WTC11 (cell line): Measurements from ENCODE around the gene CCDC117. TPM values are rescaled to one million over a fixed set of nuclear protein-coding genes. Genes with fewer than 3 reads are reported as not detected.

ENCODE experiments used
- ATAC-seq: fragments of 200-7000 bp; cut with Tn5 transposase; 2 replicates; pipeline ENCODE4 v1.10.0; 2021; ENCODE audit warnings: mild to moderate bottlenecking, moderate library complexity
- CTCF ChIA-PET: fragments of 300-600 bp; sonication (Branson Sonifier 250); formaldehyde crosslinking; loops from one replicate; lab custom pipeline; 2021; ENCODE audit warnings: antibody characterized with exemption; lab: Charles Lee
- POLR2A ChIA-PET: fragments of 350-600 bp; sonication (Branson Sonifier 250); formaldehyde crosslinking; loops from one replicate; lab custom pipeline; 2021; ENCODE audit warnings: antibody characterized with exemption; lab: Charles Lee
- DNase-seq: peaks from one replicate; pipeline ENCODE4 v3.0.0; 2021; ENCODE audit warnings: low spot score
- H3K27ac Mint-ChIP-seq: 2 replicates; pipeline ENCODE4 v1.8.0; 2021; ENCODE audit warnings: mixed read lengths
- H3K27me3 Mint-ChIP-seq: 2 replicates; pipeline ENCODE4 v1.8.0; 2021; ENCODE audit warnings: low read depth, mild to moderate bottlenecking, moderate library complexity, mixed read lengths
- H3K36me3 Mint-ChIP-seq: 2 replicates; pipeline ENCODE4 v1.8.0; 2021; ENCODE audit warnings: mixed read lengths
- H3K4me1 Mint-ChIP-seq: 2 replicates; pipeline ENCODE4 v1.8.0; 2022; ENCODE audit warnings: mixed read lengths
- H3K4me3 Mint-ChIP-seq: 2 replicates; pipeline ENCODE4 v1.8.0; 2021; ENCODE audit warnings: mild to moderate bottlenecking, moderate library complexity, mixed read lengths
- H3K9me3 Mint-ChIP-seq: 2 replicates; pipeline ENCODE4 v1.8.0; 2021; ENCODE audit warnings: mixed read lengths
- ATF1 ChIP-seq: sonication (generic); formaldehyde crosslinking; IDR thresholded peaks from 2 replicates; pipeline ENCODE4 v1.8.1; 2023; ENCODE audit warnings: mild to moderate bottlenecking, moderate library complexity, missing genetic modification reagents
- CREB1 ChIP-seq: sonication (generic); formaldehyde crosslinking; IDR thresholded peaks from 2 replicates; pipeline ENCODE4 v1.8.0; 2023; ENCODE audit warnings: mild to moderate bottlenecking, missing genetic modification reagents
- GTF2I ChIP-seq: fragments of 250-450 bp; sonication (Bioruptor Pico); conservative IDR thresholded peaks from 2 replicates; pipeline ENCODE4 v1.4.0; 2021; ENCODE audit warnings: mild to moderate bottlenecking
- JUN ChIP-seq: sonication (generic); formaldehyde crosslinking; IDR thresholded peaks from 2 replicates; pipeline ENCODE4 v1.8.0; 2023; ENCODE audit warnings: mild to moderate bottlenecking, missing genetic modification reagents
- NFATC4 ChIP-seq: fragments of 250-450 bp; sonication (Bioruptor Pico); IDR thresholded peaks from 2 replicates; pipeline ENCODE4 v1.9.0; 2021; ENCODE audit warnings: mild to moderate bottlenecking
- NR2C2 ChIP-seq: sonication (generic); formaldehyde crosslinking; IDR thresholded peaks from 2 replicates; pipeline ENCODE4 v1.8.0; 2022; ENCODE audit warnings: mild to moderate bottlenecking, missing genetic modification reagents
- OVOL2 ChIP-seq: fragments of 250-450 bp; sonication (Bioruptor Pico); IDR thresholded peaks from 2 replicates; pipeline ENCODE4 v1.9.0; 2021; ENCODE audit warnings: mild to moderate bottlenecking, borderline replicate concordance
- PRRX2 ChIP-seq: fragments of 250-450 bp; sonication (Bioruptor Pico); IDR thresholded peaks from 2 replicates; pipeline ENCODE4 v1.8.0; 2021; ENCODE audit warnings: mild to moderate bottlenecking
- RELA ChIP-seq: sonication (generic); formaldehyde crosslinking; IDR thresholded peaks from 2 replicates; pipeline ENCODE4 v1.8.1; 2022; ENCODE audit warnings: missing genetic modification reagents, mild to moderate bottlenecking, borderline replicate concordance
- TEAD4 ChIP-seq: sonication (generic); formaldehyde crosslinking; IDR thresholded peaks from 2 replicates; pipeline ENCODE4 v1.8.0; 2022; ENCODE audit warnings: mild to moderate bottlenecking, missing genetic modification reagents
- TP53 ChIP-seq: sonication (generic); formaldehyde crosslinking; IDR thresholded peaks from 2 replicates; pipeline ENCODE4 v1.8.1; 2023; ENCODE audit warnings: mild to moderate bottlenecking, missing genetic modification reagents
- ZNF121 ChIP-seq: sonication (generic); formaldehyde crosslinking; IDR thresholded peaks from 2 replicates; pipeline ENCODE4 v1.8.0; 2023; ENCODE audit warnings: missing genetic modification reagents
- ZNF671 ChIP-seq: fragments of 250-450 bp; sonication (Bioruptor Pico); IDR thresholded peaks from 2 replicates; pipeline ENCODE4 v1.8.0; 2021; ENCODE audit warnings: mild to moderate bottlenecking
- total RNA-seq: library from RNA; stranded (reverse); gene quantifications from 3 replicates; pipeline ENCODE4 v1.2.3, GENCODE V29; 2021
- TF ChIP-seq, protein P1 (sequence below): sonication (generic); formaldehyde crosslinking; conservative IDR thresholded peaks from 2 replicates; pipeline ENCODE4 v1.8.1; 2023; ENCODE audit warnings: mild to moderate bottlenecking, low read depth, missing genetic modification reagents, moderate library complexity
- TF ChIP-seq, protein P2 (sequence below): sonication (generic); formaldehyde crosslinking; IDR thresholded peaks from 2 replicates; pipeline ENCODE4 v1.8.0; 2022; ENCODE audit warnings: mild to moderate bottlenecking, missing genetic modification reagents
- TF ChIP-seq, protein P3 (sequence below): sonication (generic); formaldehyde crosslinking; IDR thresholded peaks from 2 replicates; pipeline ENCODE4 v1.8.1; 2023; ENCODE audit warnings: mild to moderate bottlenecking, missing genetic modification reagents, moderate library complexity
- TF ChIP-seq, protein P4 (sequence below): sonication (generic); formaldehyde crosslinking; IDR thresholded peaks from 2 replicates; pipeline ENCODE4 v1.8.0; 2022; ENCODE audit warnings: missing genetic modification reagents
- TF ChIP-seq, protein P5 (sequence below): sonication (generic); formaldehyde crosslinking; IDR thresholded peaks from 2 replicates; pipeline ENCODE4 v1.8.1; 2022; ENCODE audit warnings: mild to moderate bottlenecking, moderate library complexity, missing genetic modification reagents
- TF ChIP-seq, protein P6 (sequence below): fragments of 250-450 bp; sonication (Bioruptor Pico); IDR thresholded peaks from 2 replicates; pipeline ENCODE4 v1.8.0; 2021; ENCODE audit warnings: mild to moderate bottlenecking
- TF ChIP-seq, protein P7 (sequence below): fragments of 250-450 bp; sonication (Bioruptor Pico); IDR thresholded peaks from 2 replicates; pipeline ENCODE4 v1.9.0; 2021; ENCODE audit warnings: mild to moderate bottlenecking

CCDC117 gene
- total RNA-seq, 1 experiment from 2014 or later, result 39.0 TPM

DNA sequence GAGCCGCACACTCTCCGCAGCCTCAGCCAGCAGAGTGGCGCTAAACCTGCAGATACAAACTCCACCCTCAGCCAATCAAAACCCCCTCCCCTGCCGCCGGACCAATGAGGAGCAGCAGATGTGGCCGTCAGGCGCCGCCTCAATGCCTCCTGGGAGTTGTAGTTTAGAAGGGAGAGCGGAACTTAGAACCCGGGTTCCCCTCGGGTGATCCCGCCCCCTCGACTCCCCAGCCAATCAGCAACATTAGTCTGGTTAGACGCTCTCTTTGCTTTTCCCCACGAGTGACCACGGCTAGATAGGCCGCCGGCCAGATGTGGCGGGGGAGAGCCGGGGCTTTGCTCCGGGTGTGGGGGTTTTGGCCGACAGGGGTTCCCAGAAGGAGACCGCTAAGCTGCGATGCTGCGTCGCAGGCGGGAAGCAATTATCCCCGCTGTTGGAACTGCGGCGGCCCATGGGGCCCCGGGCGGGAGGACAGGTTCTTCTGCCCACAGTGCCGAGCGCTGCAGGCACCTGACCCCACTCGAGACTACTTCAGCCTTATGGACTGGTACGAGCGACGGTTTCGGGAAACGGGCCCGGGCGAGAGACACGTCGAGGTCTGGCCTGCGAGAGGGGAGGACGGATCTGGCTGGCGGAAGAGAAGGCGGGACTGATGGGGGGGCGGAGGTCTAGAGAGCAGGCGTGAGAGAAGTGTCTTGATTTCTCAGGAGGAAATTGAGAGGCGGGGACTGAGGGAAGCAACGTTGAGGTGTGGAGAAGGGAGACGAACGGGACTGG is 30.5 kb upstream of the CCDC117 start, which contains the start of the genes CHEK2 and HSCB (continued):
- TF ChIP-seq, protein P1, sequence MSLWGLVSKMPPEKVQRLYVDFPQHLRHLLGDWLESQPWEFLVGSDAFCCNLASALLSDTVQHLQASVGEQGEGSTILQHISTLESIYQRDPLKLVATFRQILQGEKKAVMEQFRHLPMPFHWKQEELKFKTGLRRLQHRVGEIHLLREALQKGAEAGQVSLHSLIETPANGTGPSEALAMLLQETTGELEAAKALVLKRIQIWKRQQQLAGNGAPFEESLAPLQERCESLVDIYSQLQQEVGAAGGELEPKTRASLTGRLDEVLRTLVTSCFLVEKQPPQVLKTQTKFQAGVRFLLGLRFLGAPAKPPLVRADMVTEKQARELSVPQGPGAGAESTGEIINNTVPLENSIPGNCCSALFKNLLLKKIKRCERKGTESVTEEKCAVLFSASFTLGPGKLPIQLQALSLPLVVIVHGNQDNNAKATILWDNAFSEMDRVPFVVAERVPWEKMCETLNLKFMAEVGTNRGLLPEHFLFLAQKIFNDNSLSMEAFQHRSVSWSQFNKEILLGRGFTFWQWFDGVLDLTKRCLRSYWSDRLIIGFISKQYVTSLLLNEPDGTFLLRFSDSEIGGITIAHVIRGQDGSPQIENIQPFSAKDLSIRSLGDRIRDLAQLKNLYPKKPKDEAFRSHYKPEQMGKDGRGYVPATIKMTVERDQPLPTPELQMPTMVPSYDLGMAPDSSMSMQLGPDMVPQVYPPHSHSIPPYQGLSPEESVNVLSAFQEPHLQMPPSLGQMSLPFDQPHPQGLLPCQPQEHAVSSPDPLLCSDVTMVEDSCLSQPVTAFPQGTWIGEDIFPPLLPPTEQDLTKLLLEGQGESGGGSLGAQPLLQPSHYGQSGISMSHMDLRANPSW (CRISPR knock-in tag), result no peak
- TF ChIP-seq GTF2I (CRISPR knock-in tag), result no peak
- no peak for TF ChIP-seq RELA (CRISPR knock-in tag)

DNA sequence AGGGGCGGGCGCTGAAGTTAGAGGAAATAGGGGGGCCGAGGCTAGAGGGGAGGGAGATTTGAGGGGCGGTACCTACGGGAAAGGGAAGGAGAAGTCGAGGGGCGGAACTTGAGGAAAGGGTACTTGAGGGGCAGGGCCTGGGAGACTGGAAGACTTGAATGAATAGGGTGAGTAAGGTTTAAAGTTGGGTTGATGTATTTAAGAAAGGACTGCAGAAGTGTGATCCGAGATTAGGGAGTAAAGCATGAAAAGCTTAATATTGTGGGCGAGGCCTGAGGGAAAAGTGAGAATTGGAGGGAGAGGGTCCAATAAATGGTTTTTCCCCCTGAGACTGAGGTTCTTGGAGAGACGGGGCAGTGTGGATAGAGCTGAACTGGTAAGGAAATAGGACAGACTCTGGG is 29.9 kb upstream of the CCDC117 start:
- ATAC-seq, result no peak
- CTCF ChIA-PET, result no interaction called here

DNA sequence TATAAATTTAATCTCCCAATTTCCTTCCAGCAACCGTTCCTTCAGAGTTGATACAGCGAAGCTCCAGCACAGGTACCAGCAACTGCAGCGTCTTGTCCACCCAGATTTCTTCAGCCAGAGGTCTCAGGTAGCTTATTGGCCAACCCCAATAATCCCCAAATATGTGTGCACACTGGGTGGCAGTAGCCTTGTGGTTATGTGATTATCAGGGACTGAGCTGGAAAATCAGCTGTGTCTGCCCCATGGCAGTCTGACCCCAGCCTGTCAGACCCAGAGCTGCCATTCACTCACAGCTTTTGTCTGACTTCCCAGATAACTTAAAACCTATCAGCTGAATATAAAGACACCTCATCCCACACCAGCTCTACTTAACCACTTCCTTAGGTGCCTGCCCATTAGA is 28.6 kb upstream of the CCDC117 start:
- ChIA-PET CTCF (interaction anchor here (1.1 kb wide), 1 partner anchor 17 kb away, joined by 3 read pairs; no protein-coding TSS in a partner anchor), POLR2A (no interaction called here)
- H3K27ac Mint-ChIP-seq, result no peak overlapping the region
- no peaks in the 10 kb centered on the region for H3K27me3 Mint-ChIP-seq
- DNase-seq, result no peak
- no peaks in the 10 kb centered on the region for H3K9me3 Mint-ChIP-seq
- H3K4me3 Mint-ChIP-seq, result peak overlapping the region; percentile 87
- no peak for ATAC-seq
- H3K4me1 Mint-ChIP-seq, result peaks cover 30% of the 10 kb centered on the region
- H3K36me3 Mint-ChIP-seq, result peaks cover 43% of the 10 kb centered on the region
- TF ChIP-seq, protein P2, sequence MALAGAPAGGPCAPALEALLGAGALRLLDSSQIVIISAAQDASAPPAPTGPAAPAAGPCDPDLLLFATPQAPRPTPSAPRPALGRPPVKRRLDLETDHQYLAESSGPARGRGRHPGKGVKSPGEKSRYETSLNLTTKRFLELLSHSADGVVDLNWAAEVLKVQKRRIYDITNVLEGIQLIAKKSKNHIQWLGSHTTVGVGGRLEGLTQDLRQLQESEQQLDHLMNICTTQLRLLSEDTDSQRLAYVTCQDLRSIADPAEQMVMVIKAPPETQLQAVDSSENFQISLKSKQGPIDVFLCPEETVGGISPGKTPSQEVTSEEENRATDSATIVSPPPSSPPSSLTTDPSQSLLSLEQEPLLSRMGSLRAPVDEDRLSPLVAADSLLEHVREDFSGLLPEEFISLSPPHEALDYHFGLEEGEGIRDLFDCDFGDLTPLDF (CRISPR knock-in tag), result no peak
- TF ChIP-seq NFATC4 (CRISPR knock-in tag) (no peak), CREB1 (CRISPR knock-in tag) (no peak), PRRX2 (CRISPR knock-in tag) (no peak), JUN (CRISPR knock-in tag) (no peak), ATF1 (no peak), ZNF121 (no peak), ZNF671 (CRISPR knock-in tag) (no peak), OVOL2 (CRISPR knock-in tag) (no peak), NR2C2 (CRISPR knock-in tag) (no peak)
- TF ChIP-seq, protein P3, sequence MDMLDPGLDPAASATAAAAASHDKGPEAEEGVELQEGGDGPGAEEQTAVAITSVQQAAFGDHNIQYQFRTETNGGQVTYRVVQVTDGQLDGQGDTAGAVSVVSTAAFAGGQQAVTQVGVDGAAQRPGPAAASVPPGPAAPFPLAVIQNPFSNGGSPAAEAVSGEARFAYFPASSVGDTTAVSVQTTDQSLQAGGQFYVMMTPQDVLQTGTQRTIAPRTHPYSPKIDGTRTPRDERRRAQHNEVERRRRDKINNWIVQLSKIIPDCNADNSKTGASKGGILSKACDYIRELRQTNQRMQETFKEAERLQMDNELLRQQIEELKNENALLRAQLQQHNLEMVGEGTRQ (CRISPR knock-in tag), result no peak
- TF ChIP-seq, protein P4, sequence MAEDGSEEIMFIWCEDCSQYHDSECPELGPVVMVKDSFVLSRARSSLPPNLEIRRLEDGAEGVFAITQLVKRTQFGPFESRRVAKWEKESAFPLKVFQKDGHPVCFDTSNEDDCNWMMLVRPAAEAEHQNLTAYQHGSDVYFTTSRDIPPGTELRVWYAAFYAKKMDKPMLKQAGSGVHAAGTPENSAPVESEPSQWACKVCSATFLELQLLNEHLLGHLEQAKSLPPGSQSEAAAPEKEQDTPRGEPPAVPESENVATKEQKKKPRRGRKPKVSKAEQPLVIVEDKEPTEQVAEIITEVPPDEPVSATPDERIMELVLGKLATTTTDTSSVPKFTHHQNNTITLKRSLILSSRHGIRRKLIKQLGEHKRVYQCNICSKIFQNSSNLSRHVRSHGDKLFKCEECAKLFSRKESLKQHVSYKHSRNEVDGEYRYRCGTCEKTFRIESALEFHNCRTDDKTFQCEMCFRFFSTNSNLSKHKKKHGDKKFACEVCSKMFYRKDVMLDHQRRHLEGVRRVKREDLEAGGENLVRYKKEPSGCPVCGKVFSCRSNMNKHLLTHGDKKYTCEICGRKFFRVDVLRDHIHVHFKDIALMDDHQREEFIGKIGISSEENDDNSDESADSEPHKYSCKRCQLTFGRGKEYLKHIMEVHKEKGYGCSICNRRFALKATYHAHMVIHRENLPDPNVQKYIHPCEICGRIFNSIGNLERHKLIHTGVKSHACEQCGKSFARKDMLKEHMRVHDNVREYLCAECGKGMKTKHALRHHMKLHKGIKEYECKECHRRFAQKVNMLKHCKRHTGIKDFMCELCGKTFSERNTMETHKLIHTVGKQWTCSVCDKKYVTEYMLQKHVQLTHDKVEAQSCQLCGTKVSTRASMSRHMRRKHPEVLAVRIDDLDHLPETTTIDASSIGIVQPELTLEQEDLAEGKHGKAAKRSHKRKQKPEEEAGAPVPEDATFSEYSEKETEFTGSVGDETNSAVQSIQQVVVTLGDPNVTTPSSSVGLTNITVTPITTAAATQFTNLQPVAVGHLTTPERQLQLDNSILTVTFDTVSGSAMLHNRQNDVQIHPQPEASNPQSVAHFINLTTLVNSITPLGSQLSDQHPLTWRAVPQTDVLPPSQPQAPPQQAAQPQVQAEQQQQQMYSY (CRISPR knock-in tag), result no peak
- TF ChIP-seq, protein P5, sequence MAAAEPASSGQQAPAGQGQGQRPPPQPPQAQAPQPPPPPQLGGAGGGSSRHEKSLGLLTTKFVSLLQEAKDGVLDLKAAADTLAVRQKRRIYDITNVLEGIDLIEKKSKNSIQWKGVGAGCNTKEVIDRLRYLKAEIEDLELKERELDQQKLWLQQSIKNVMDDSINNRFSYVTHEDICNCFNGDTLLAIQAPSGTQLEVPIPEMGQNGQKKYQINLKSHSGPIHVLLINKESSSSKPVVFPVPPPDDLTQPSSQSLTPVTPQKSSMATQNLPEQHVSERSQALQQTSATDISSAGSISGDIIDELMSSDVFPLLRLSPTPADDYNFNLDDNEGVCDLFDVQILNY, result no peak
- TF ChIP-seq, protein P6, sequence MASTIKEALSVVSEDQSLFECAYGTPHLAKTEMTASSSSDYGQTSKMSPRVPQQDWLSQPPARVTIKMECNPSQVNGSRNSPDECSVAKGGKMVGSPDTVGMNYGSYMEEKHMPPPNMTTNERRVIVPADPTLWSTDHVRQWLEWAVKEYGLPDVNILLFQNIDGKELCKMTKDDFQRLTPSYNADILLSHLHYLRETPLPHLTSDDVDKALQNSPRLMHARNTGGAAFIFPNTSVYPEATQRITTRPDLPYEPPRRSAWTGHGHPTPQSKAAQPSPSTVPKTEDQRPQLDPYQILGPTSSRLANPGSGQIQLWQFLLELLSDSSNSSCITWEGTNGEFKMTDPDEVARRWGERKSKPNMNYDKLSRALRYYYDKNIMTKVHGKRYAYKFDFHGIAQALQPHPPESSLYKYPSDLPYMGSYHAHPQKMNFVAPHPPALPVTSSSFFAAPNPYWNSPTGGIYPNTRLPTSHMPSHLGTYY, result no peak
- TF ChIP-seq, protein P1 (CRISPR knock-in tag), result no peak

More for the DNA sequence above, 29.9 kb upstream of the CCDC117 start:
- H3K4me3 Mint-ChIP-seq, result peak overlapping the region; percentile 87
- no peak for DNase-seq
- no peaks in the 10 kb centered on the region for H3K9me3 Mint-ChIP-seq
- TF ChIP-seq TP53 (no peak), TEAD4 (CRISPR knock-in tag) (no peak)
- TF ChIP-seq, protein P7, sequence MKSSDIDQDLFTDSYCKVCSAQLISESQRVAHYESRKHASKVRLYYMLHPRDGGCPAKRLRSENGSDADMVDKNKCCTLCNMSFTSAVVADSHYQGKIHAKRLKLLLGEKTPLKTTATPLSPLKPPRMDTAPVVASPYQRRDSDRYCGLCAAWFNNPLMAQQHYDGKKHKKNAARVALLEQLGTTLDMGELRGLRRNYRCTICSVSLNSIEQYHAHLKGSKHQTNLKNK (CRISPR knock-in tag), result peak; percentile 57; the same call in 1 of the 2 replicates
- TF ChIP-seq, all 79 proteins: peak for 1
- H3K4me1 Mint-ChIP-seq, result peaks cover 43% of the 10 kb centered on the region
- H3K27ac Mint-ChIP-seq, result peak overlapping the region; percentile 97
- POLR2A ChIA-PET, result no interaction called here
- H3K27me3 Mint-ChIP-seq, result no peaks in the 10 kb centered on the region
- H3K36me3 Mint-ChIP-seq, result peaks cover 38% of the 10 kb centered on the region
